Panc1 (cell line): ENCODE measurements around the gene CELF2. TPM values are rescaled to one million over a fixed set of nuclear protein-coding genes. Genes with fewer than 3 reads are reported as not detected.
"Not testable (repeated sequence)": the region's sequence is repeated elsewhere in the genome, so short reads cannot be mapped to it uniquely, and the experiment has no call there.

Experiments used
- ATAC-seq: fragments of 200-7000 bp; cut with Tn5 transposase; 2 replicates; pipeline ENCODE4 v1.9.1; 2020; ENCODE audit warnings: mild to moderate bottlenecking, moderate library complexity
- BruUV-seq: library from RNA; stranded (reverse); fragments of 400-500 nt; replicated peaks from 2 replicates; lab custom pipeline; 2021; lab: Mats Ljungman, UMichigan
- CTCF ChIA-PET: fragments of 300-600 bp; sonication (Branson Sonifier 250); formaldehyde crosslinking; loops from one replicate; lab custom pipeline; 2022; ENCODE audit warnings: antibody characterized with exemption; lab: Charles Lee
- POLR2A ChIA-PET: fragments of 300-600 bp; sonication (Branson Sonifier 250); formaldehyde crosslinking; loops from one replicate; lab custom pipeline; 2022; ENCODE audit warnings: antibody characterized with exemption; lab: Charles Lee
- DNase-seq: peaks from one replicate; pipeline ENCODE4 v3.0.0-alpha.2; 2010; ENCODE audit warnings: low read depth, low spot score
- H3K27ac ChIP-seq: 2 replicates; pipeline ENCODE4 v1.5.1; 2011; ENCODE audit warnings: mild to moderate bottlenecking, low read length, inconsistent platforms
- H3K27me3 ChIP-seq: fragments of 200-500 bp; sonication (Bioruptor generic); 2 replicates; pipeline ENCODE4 v1.6.0; 2014; ENCODE audit warnings: low read length, inconsistent platforms; ENCODE audit not compliant: control insufficient read depth, insufficient read depth
- H3K36me3 ChIP-seq: fragments of 200-500 bp; sonication (Bioruptor generic); 2 replicates; pipeline ENCODE4 v1.5.1; 2014; ENCODE audit warnings: inconsistent platforms, mild to moderate bottlenecking, low read length, moderate library complexity; ENCODE audit not compliant: control insufficient read depth, insufficient read depth
- H3K4me1 ChIP-seq: 2 replicates; pipeline ENCODE4 v1.5.1; 2011; ENCODE audit warnings: inconsistent platforms, mild to moderate bottlenecking, low read length, moderate library complexity; ENCODE audit not compliant: control insufficient read depth, insufficient read depth
- H3K4me3 ChIP-seq, 2 experiments: 2 replicates each; pipeline ENCODE4 v1.5.1; 2011 to 2012; ENCODE audit warnings: low read depth in 2 of 2, low read length in 2 of 2, mild to moderate bottlenecking in 2 of 2, inconsistent platforms in 1 of 2, moderate library complexity in 1 of 2
- H3K9me3 ChIP-seq: fragments of 200-500 bp; sonication (Bioruptor generic); 2 replicates; pipeline ENCODE4 v1.5.1; 2014; ENCODE audit warnings: low read depth, mild to moderate bottlenecking, inconsistent platforms, low read length, moderate library complexity; ENCODE audit not compliant: control insufficient read depth, insufficient read depth
- CTCF ChIP-seq: fragments of 450-650 bp; IDR thresholded peaks from 2 replicates; pipeline ENCODE4 v1.5.1; 2017; ENCODE audit warnings: mild to moderate bottlenecking
- POLR2AphosphoS5 ChIP-seq: IDR thresholded peaks from 2 replicates; pipeline ENCODE4 v1.6.1; 2012; ENCODE audit warnings: mild to moderate bottlenecking, low read depth, low read length, moderate library complexity
- SIN3A ChIP-seq: IDR thresholded peaks from 2 replicates; pipeline ENCODE4 v1.6.1; 2012; ENCODE audit warnings: low read depth, mild to moderate bottlenecking, low read length, moderate library complexity, borderline replicate concordance; ENCODE audit not compliant: insufficient read depth
- TCF7L2 ChIP-seq: IDR thresholded peaks from 2 replicates; pipeline ENCODE4 v1.6.1; 2011; ENCODE audit warnings: mild to moderate bottlenecking, low read depth, low read length, inconsistent platforms
- in situ Hi-C: cut with HindIII; loops from 2 replicates; pipeline ENCODE4 v1.10.0; 2016; ENCODE audit warnings: low sequenced_read_pairs, low pct_unique_long_range_greater_than_20kb
- intact Hi-C: fragments of 100-400 bp; cut with micrococcal nuclease; formaldehyde crosslinking; loops from one replicate; pipeline ENCODE4 v1.10.0; 2022; ENCODE audit not compliant: unreplicated experiment
- total RNA-seq: library from RNA; stranded (reverse); gene quantifications from one replicate; pipeline ENCODE4 v1.2.1, GENCODE V29; 2021; ENCODE audit not compliant: unreplicated experiment
- TF ChIP-seq, protein P1 (sequence below), 2 experiments: IDR thresholded peaks; 2 replicates each; pipeline ENCODE4 v1.6.1; 2011 to 2012; ENCODE audit warnings: low read depth in 2 of 2, control low read depth in 1 of 2, low read length in 1 of 2, mild to moderate bottlenecking in 1 of 2, moderate library complexity in 1 of 2; ENCODE audit not compliant: insufficient read depth in 1 of 2

The CELF2 gene
- total RNA-seq, 1 experiment from 2014 or later: 0.44 TPM

DNA sequence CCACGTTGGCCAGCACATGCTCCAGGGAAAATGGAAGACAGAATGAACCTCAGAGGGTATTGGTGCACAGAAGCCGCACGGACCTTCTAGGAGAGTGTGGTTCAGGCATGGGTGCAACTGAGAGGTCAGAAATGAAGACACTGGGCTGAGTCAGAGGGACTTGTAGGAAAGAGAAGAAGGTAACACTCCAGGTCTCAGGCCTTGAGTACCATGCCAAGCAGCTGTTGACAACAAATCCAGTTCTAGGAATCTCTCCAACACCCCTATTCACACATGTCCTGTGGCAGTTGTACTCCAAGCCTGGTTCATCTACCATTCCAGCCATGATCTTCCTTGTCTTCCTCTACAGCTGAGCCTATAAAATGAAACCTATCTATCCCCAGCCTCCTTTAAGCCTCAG is 342.2 kb downstream of the CELF2 start:
- H3K27ac ChIP-seq: no peak overlapping the region
- intact Hi-C loops (no loop called here), in situ Hi-C loops (no loop called here)
- BruUV-seq: no TSS peak
- ChIA-PET POLR2A (no interaction called here), CTCF (no interaction called here)
- DNase-seq: no peak
- H3K9me3 ChIP-seq: no peaks in the 10 kb centered on the region
- no peak for ATAC-seq
- no peaks in the 10 kb centered on the region for H3K36me3 ChIP-seq
- TF ChIP-seq CTCF: no peak
- H3K4me1 ChIP-seq: no peaks in the 10 kb centered on the region
- H3K27me3 ChIP-seq: no peaks in the 10 kb centered on the region
- H3K4me3 ChIP-seq: no peak overlapping the region

- in situ Hi-C loops: no loop called here
- ChIA-PET CTCF (no interaction called here), POLR2A (no interaction called here)
These were observed 345.8 kb downstream of the CELF2 start for GRCh38 chr10:11363497-11363896.

DNA sequence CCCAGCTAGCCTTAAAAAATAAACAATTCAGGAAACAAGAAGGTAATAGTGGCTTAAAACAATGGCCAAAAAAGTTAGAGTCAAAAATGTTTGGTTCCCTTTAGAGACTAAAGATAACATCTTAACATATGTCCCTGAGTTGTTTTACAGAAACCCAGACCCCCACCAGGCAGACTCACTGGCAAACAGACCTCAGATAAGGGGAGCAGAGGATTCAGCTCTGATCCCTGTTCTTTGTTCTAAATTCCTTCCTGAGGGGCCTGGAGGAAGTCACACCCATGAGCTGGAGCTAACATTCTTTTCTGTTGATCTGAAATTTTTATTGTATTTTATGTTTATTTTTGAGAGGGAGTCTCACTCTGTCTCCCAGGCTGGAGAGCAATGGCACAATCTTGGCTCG is 346.6 kb downstream of the CELF2 start:
- POLR2A ChIA-PET: no interaction called here
- no TSS peak for BruUV-seq

More at GRCh38 chr10:11363497-11363896, 345.8 kb downstream of the CELF2 start:
- intact Hi-C loops: no loop called here
- no TSS peak for BruUV-seq
- Histone ChIP-seq H3K36me3 (no peaks in the 10 kb centered on the region), H3K4me3 (no peak overlapping the region), H3K27ac (no peak overlapping the region), H3K9me3 (no peaks in the 10 kb centered on the region), H3K4me1 (no peaks in the 10 kb centered on the region), H3K27me3 (no peaks in the 10 kb centered on the region)
- TF ChIP-seq TCF7L2 (no peak), SIN3A (no peak)
- no peak for ATAC-seq
- DNase-seq: no peak

GRCh38 chr10:11366889-11367288 is 349.2 kb downstream of the CELF2 start:
- POLR2A ChIA-PET, BruUV-seq: not testable (repeated sequence)

More for the DNA sequence above, 346.6 kb downstream of the CELF2 start:
- CTCF ChIA-PET: no interaction called here
- Histone ChIP-seq H3K4me3 (no peak overlapping the region), H3K36me3 (no peaks in the 10 kb centered on the region), H3K9me3 (no peaks in the 10 kb centered on the region), H3K27me3 (no peaks in the 10 kb centered on the region), H3K4me1 (no peaks in the 10 kb centered on the region), H3K27ac (no peak overlapping the region)
- in situ Hi-C loops (no loop called here), intact Hi-C loops (no loop called here)
- DNase-seq (no peak), ATAC-seq (no peak)
- TF ChIP-seq TCF7L2: no peak
- TF ChIP-seq CTCF: no peak
- TF ChIP-seq, protein P1, sequence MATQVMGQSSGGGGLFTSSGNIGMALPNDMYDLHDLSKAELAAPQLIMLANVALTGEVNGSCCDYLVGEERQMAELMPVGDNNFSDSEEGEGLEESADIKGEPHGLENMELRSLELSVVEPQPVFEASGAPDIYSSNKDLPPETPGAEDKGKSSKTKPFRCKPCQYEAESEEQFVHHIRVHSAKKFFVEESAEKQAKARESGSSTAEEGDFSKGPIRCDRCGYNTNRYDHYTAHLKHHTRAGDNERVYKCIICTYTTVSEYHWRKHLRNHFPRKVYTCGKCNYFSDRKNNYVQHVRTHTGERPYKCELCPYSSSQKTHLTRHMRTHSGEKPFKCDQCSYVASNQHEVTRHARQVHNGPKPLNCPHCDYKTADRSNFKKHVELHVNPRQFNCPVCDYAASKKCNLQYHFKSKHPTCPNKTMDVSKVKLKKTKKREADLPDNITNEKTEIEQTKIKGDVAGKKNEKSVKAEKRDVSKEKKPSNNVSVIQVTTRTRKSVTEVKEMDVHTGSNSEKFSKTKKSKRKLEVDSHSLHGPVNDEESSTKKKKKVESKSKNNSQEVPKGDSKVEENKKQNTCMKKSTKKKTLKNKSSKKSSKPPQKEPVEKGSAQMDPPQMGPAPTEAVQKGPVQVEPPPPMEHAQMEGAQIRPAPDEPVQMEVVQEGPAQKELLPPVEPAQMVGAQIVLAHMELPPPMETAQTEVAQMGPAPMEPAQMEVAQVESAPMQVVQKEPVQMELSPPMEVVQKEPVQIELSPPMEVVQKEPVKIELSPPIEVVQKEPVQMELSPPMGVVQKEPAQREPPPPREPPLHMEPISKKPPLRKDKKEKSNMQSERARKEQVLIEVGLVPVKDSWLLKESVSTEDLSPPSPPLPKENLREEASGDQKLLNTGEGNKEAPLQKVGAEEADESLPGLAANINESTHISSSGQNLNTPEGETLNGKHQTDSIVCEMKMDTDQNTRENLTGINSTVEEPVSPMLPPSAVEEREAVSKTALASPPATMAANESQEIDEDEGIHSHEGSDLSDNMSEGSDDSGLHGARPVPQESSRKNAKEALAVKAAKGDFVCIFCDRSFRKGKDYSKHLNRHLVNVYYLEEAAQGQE (IDR thresholded peaks at IDR 0.05; ENCODE audit: insufficient read depth in 1 of 2, low read depth in 2 of 2, low read length in 1 of 2): no peak
- no peak for TF ChIP-seq SIN3A
- TF ChIP-seq POLR2AphosphoS5: no peak

More at GRCh38 chr10:11366889-11367288, 349.2 kb downstream of the CELF2 start:
- DNase-seq, H3K36me3 ChIP-seq, intact Hi-C loops, ATAC-seq, in situ Hi-C loops, H3K4me1 ChIP-seq, H3K27ac ChIP-seq, H3K9me3 ChIP-seq, H3K4me3 ChIP-seq, CTCF ChIA-PET, H3K27me3 ChIP-seq: not testable (repeated sequence)
